ENCODE measurements around the gene PERCC1. TPM values are rescaled to one million over a fixed set of nuclear protein-coding genes. Genes with fewer than 3 reads are reported as not detected.
A peak's percentile ranks its signal among the peaks of the same experiment; 100 is the strongest.
"Not testable (repeated sequence)": the region's sequence is repeated elsewhere in the genome, so short reads cannot be mapped to it uniquely, and the experiment has no call there.

PERCC1 gene
- total RNA-seq, 1 donor from 2014 or later = not detected

- no peak overlapping the region for H3K4me3 ChIP-seq (ENCODE audit: low read depth, low read length)
- no peaks in the 10 kb centered on the region for H3K36me3 ChIP-seq (ENCODE audit: control insufficient read depth, insufficient read depth, low read length)
- DNase-seq (ENCODE audit: low read depth) = no peak
- no peaks in the 10 kb centered on the region for H3K27me3 ChIP-seq (ENCODE audit: control insufficient read depth, insufficient read depth, low read length)
- TF ChIP-seq, protein P1, sequence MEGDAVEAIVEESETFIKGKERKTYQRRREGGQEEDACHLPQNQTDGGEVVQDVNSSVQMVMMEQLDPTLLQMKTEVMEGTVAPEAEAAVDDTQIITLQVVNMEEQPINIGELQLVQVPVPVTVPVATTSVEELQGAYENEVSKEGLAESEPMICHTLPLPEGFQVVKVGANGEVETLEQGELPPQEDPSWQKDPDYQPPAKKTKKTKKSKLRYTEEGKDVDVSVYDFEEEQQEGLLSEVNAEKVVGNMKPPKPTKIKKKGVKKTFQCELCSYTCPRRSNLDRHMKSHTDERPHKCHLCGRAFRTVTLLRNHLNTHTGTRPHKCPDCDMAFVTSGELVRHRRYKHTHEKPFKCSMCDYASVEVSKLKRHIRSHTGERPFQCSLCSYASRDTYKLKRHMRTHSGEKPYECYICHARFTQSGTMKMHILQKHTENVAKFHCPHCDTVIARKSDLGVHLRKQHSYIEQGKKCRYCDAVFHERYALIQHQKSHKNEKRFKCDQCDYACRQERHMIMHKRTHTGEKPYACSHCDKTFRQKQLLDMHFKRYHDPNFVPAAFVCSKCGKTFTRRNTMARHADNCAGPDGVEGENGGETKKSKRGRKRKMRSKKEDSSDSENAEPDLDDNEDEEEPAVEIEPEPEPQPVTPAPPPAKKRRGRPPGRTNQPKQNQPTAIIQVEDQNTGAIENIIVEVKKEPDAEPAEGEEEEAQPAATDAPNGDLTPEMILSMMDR (IDR thresholded peaks at IDR 0.05; ENCODE audit: insufficient read depth, low read length, poor library complexity, severe bottlenecking) = no peak
Measured at GRCh38 chr16:1466054-1466453, 35.2 kb downstream of the PERCC1 start.

DNA sequence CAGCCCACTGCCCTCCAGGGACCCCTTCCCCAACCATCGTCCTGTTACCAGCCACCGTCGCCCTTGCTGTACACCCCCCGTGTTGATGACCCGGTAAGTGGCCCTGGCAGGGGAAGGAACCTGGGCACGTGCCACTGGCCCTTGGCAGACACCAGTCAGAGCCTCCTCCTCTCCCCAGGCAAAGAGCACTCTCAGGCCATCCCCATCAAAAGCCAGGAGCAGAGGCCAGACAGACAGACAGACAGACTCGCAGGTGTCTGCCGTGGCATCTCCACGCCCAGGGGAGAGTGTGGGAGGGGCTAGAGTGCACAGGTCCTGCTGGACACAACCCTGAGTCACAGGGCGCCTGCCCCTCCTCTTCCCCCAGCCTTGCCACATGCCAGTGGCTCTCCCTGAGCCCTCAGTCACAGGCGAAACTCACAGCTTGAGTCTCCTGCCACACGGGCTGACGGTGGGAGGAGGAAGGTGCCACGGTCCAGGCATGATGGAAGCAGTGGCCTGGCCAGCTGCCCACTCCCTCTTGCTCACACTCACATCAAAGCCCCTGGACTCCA, 36.2 kb downstream of the PERCC1 start:
- TF ChIP-seq, protein P1 (IDR thresholded peaks at IDR 0.05; ENCODE audit: insufficient read depth, low read length, poor library complexity, severe bottlenecking) = no peak
- DNase-seq (ENCODE audit: low read depth) = peak; percentile 28
- no peaks in the 10 kb centered on the region for H3K27me3 ChIP-seq (ENCODE audit: control insufficient read depth, insufficient read depth, low read length)
- H3K36me3 ChIP-seq (ENCODE audit: control insufficient read depth, insufficient read depth, low read length) = no peaks in the 10 kb centered on the region
- no peak overlapping the region for H3K4me3 ChIP-seq (ENCODE audit: low read depth, low read length)

DNA sequence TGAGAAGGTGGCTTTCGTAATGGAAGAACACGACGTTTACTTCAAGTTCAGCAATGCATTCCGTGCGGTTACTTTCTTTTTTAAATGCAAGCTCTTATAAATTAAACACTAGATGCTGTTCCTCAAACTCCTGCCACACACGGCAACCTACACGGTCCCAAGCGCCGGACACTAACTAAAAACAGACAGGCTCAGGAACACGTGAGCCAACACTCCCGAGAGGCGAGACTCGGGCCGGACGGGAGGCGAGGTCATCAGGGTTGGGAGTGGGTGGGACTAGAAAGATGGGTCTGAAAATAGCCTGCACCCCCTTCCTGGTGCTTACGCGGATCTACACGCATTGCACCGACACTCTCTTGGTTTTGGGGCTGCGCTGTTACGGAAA, 37.5 kb downstream of the PERCC1 start:
- TF ChIP-seq, protein P1 (IDR thresholded peaks at IDR 0.05; ENCODE audit: insufficient read depth, low read length, poor library complexity, severe bottlenecking) = no peak
- DNase-seq (ENCODE audit: low read depth) = no peak

GRCh38 chr16:1469141-1469540, 38.3 kb downstream of the PERCC1 start:
- H3K4me3 ChIP-seq (ENCODE audit: low read depth, low read length); H3K27me3 ChIP-seq (ENCODE audit: control insufficient read depth, insufficient read depth, low read length); H3K36me3 ChIP-seq (ENCODE audit: control insufficient read depth, insufficient read depth, low read length); DNase-seq (ENCODE audit: low read depth): not testable (repeated sequence)

More for the DNA sequence above, 37.5 kb downstream of the PERCC1 start:
- Histone ChIP-seq H3K4me3 (ENCODE audit: low read depth, low read length) (no peak overlapping the region), H3K36me3 (ENCODE audit: control insufficient read depth, insufficient read depth, low read length) (no peaks in the 10 kb centered on the region), H3K27me3 (ENCODE audit: control insufficient read depth, insufficient read depth, low read length) (no peaks in the 10 kb centered on the region)

DNA sequence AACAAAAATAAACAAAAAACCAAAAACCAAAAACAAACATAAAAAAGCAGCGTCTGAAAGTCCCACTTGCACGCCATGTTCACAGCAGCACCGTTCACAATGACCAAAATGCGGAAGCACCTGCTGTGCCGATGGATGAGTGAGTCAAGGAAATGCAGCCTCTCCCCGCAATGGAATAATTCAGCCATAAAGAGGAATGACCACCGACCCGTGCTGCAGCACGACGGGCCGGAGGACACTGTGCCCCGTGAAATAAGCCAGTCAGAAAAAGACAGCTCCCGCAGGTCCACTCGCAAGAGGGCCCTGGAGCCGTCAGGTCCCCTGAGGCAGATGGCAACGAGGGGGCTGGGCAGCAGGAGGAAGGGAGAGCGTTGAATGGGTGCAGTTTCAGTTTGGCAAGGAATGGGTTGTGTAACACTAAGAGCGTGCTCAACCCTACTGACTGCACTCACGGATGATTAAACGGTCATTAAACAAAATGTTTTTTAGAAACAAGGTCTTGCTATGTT, 38.9 kb downstream of the PERCC1 start:
- H3K36me3 ChIP-seq (ENCODE audit: control insufficient read depth, insufficient read depth, low read length) = no peaks in the 10 kb centered on the region
- H3K4me3 ChIP-seq (ENCODE audit: low read depth, low read length) = no peak overlapping the region
- no peaks in the 10 kb centered on the region for H3K27me3 ChIP-seq (ENCODE audit: control insufficient read depth, insufficient read depth, low read length)
- TF ChIP-seq, protein P1 (IDR thresholded peaks at IDR 0.05; ENCODE audit: insufficient read depth, low read length, poor library complexity, severe bottlenecking) = no peak
- DNase-seq (ENCODE audit: low read depth) = peak; percentile 16

DNA sequence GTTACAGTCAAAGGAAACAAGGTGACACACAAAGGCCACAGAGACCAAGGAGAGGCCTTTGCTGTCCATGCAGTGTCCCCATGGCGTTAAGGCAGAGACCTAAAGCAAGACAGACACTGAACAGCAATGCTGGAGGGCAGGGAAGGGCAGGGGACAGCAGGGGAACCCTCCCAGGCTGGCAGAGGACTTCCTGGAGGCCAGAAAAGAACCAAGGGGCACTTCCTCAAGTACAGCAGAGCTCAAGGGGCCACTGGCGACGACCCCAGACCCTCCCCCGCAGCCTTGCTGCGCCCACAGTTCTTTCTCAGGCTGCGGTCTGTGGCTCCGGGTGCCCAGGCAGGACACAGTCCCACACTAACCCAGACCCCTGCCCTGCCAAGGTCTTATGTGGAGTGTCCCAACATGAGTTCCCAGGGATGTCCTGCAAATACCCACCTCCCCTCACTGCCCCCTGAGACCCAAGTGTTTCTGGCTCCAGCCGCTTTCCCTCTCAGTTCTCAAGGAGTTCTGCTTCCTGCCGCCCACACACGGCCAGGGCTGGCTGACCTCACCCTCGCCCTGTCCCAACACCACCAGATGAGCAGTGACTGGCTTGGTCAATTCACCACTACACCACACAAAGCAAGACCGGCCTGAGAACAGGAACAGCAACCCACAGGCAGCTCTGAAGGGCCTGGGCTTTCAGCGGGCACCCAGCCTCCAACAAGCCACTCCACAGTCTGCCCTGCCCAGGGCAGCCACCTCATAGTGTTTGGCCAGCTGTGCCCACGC, 39.8 kb downstream of the PERCC1 start:
- no peaks in the 10 kb centered on the region for H3K36me3 ChIP-seq (ENCODE audit: control insufficient read depth, insufficient read depth, low read length)
- TF ChIP-seq, protein P1 (IDR thresholded peaks at IDR 0.05; ENCODE audit: insufficient read depth, low read length, poor library complexity, severe bottlenecking) = no peak
- DNase-seq (ENCODE audit: low read depth) = peak; percentile 23
- H3K27me3 ChIP-seq (ENCODE audit: control insufficient read depth, insufficient read depth, low read length) = no peaks in the 10 kb centered on the region
- no peak overlapping the region for H3K4me3 ChIP-seq (ENCODE audit: low read depth, low read length)

Measured in kidney epithelial cell (primary cell).